HepG2 (cell line): ENCODE data around the gene ZNF652. TPM values are rescaled to one million over a fixed set of nuclear protein-coding genes. Genes with fewer than 3 reads are reported as not detected.

Source experiments
- FOXJ3 ChIP-seq: sonication (generic); formaldehyde crosslinking; IDR thresholded peaks from 2 replicates; pipeline ENCODE4 v1.4.0; 2020; ENCODE audit warnings: missing genetic modification reagents, mild to moderate bottlenecking, borderline replicate concordance
- FOXO1 ChIP-seq: sonication (generic); formaldehyde crosslinking; IDR thresholded peaks from 2 replicates; pipeline ENCODE4 v1.4.0; 2020; ENCODE audit warnings: missing genetic modification reagents
- HNF1A ChIP-seq, 2 experiments: sonication (generic) in 1 of 2; formaldehyde crosslinking in 1 of 2; IDR thresholded peaks; 2 replicates each; pipeline versions ENCODE4 v1.4.0 to v1.6.1; 2016 to 2020; ENCODE audit warnings: borderline replicate concordance in 1 of 2, low read depth in 1 of 2, mild to moderate bottlenecking in 1 of 2, missing genetic modification reagents in 1 of 2
- KLF11 ChIP-seq: IDR thresholded peaks from 2 replicates; pipeline ENCODE4 v1.6.1; 2016; ENCODE audit warnings: missing compliant biosample characterization
- NKX3-1 ChIP-seq: sonication (generic); formaldehyde crosslinking; IDR thresholded peaks from 2 replicates; pipeline ENCODE4 v1.5.0; 2020; ENCODE audit warnings: missing genetic modification reagents
- PBX2 ChIP-seq: IDR thresholded peaks from 2 replicates; pipeline ENCODE4 v1.6.1; 2016; ENCODE audit warnings: control low read depth
- RFX1 ChIP-seq: fragments of 450-650 bp; IDR thresholded peaks from 2 replicates; pipeline ENCODE4 v1.6.1; 2017
- ZNF180 ChIP-seq: sonication (generic); formaldehyde crosslinking; IDR thresholded peaks from 2 replicates; pipeline ENCODE4 v1.4.0; 2020; ENCODE audit warnings: low read depth, missing genetic modification reagents, borderline replicate concordance
- ZNF329 ChIP-seq: sonication (generic); formaldehyde crosslinking; IDR thresholded peaks from 2 replicates; pipeline ENCODE4 v1.9.0; 2021; ENCODE audit warnings: low read depth, mild to moderate bottlenecking, missing genetic modification reagents
- ZNF44 ChIP-seq: sonication (generic); formaldehyde crosslinking; IDR thresholded peaks from 2 replicates; pipeline ENCODE4 v1.5.1; 2020; ENCODE audit warnings: mild to moderate bottlenecking, missing genetic modification reagents
- polyA plus RNA-seq, 8 experiments: library from polyadenylated mRNA; depleted of rRNA in 3 of 8; stranded (reverse) in 7 of 8; unstranded in 1 of 8; fragments of >200 nt; fragmentation: Illumina TruSeq in 4 of 8; extraction: Trizol in 4 of 8; gene quantifications; 2 replicates each; pipeline versions ENCODE4 v1.2.1 to v1.2.3, GENCODE V29; 2011 to 2016; ENCODE audit warnings: low read depth in 4 of 8, missing spikeins in 1 of 8, mixed read lengths in 1 of 8; ENCODE audit not compliant: insufficient read depth in 1 of 8
- total RNA-seq, 5 experiments: library from RNA; depleted of rRNA; stranded (reverse); fragments of >200 nt; fragmentation: Illumina TruSeq; extraction: Trizol; gene quantifications; 2 replicates each; pipeline ENCODE4 v1.2.3, GENCODE V29; 2016; ENCODE audit warnings: low read depth in 1 of 5
- TF ChIP-seq, protein P1 (sequence below): sonication (generic); formaldehyde crosslinking; IDR thresholded peaks from 2 replicates; pipeline ENCODE4 v1.4.0; 2020; ENCODE audit warnings: missing genetic modification reagents

ZNF652 gene
- total and polyA plus RNA-seq, 2 of the 13 experiments (the other 11 are each of a cell fraction or from before 2014, with no cell fraction given) = 16.2 to 30.2 TPM

DNA sequence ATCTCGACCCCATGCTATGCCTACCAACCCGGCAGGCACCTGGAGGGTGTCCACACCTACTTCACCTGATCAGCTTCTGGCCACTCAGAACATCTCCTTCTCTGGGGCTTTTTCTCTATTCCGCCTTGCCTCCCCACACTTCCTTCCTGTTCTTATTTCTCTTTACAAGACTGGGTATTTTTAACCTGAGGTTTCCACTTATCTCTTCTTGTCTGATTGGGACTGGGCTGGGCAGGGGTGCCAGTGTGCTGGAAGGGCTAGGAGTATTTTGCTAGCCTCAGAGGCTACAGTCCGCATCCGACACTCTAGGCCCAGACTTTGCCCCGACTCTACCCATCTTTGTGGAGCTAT lies 26.2 kb upstream of the ZNF652 start (continued):
- TF ChIP-seq HNF1A (IDR thresholded peaks at IDR 0.05; ENCODE audit: low read depth) (no peak), HNF1A (CRISPR knock-in tag; IDR thresholded peaks at IDR 0.05; ENCODE audit: borderline replicate concordance) (no peak), NKX3-1 (CRISPR knock-in tag) (no peak), KLF11 (no peak), FOXJ3 (CRISPR knock-in tag) (no peak), RFX1 (no peak), ZNF329 (no peak), PBX2 (no peak), ZNF180 (no peak), FOXO1 (CRISPR knock-in tag) (no peak), ZNF44 (no peak)
- TF ChIP-seq, protein P1, sequence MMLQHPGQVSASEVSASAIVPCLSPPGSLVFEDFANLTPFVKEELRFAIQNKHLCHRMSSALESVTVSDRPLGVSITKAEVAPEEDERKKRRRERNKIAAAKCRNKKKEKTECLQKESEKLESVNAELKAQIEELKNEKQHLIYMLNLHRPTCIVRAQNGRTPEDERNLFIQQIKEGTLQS = no peak
